IMR-90 (cell line): ENCODE results near the gene CROCC. TPM values are rescaled to one million over a fixed set of nuclear protein-coding genes. Genes with fewer than 3 reads are reported as not detected.

Experiments used
- CHD1 ChIP-seq: IDR thresholded peaks from 2 replicates; pipeline ENCODE4 v1.6.1; 2012; ENCODE audit warnings: low read depth, low read length, improper control_type of control experiment
- POLR2A ChIP-seq: IDR thresholded peaks from 2 replicates; pipeline ENCODE4 v1.6.1; 2012; ENCODE audit warnings: mild to moderate bottlenecking, low read depth, low read length
- USF2 ChIP-seq: fragments of 150-350 bp; IDR thresholded peaks from 2 replicates; pipeline ENCODE4 v1.6.1; 2017; ENCODE audit warnings: mild to moderate bottlenecking, antibody characterized with exemption, low read length, low read depth
- polyA plus RNA-seq, 3 experiments: library from polyadenylated mRNA; depleted of rRNA; stranded (reverse); fragments of >200 nt; gene quantifications; 2 replicates each; pipeline ENCODE4 v1.2.3, GENCODE V29; 2012; ENCODE audit warnings: low replicate concordance in 1 of 3
- total RNA-seq: library from RNA; depleted of rRNA; stranded (reverse); fragments of >200 nt; gene quantifications from 2 replicates; pipeline ENCODE4 v1.2.3, GENCODE V29; 2012

CROCC gene
- total and polyA plus RNA-seq, 2 of the 4 experiments (the other 2 are of a cell fraction), result 7.5 to 13.7 TPM

GRCh38 chr1:16960560-16961296 lies 39.0 kb downstream of the CROCC start (continued):
- no peak for TF ChIP-seq USF2
- no peak for TF ChIP-seq POLR2A
- TF ChIP-seq CHD1, result no peak
